Glutamatergic neuron (in vitro differentiated cells): ENCODE measurements around the gene PEX5L. TPM values are rescaled to one million over a fixed set of nuclear protein-coding genes. Genes with fewer than 3 reads are reported as not detected.
A peak's percentile ranks its signal among the peaks of the same experiment; 100 is the strongest.

ENCODE experiments used
- DNase-seq: peaks from one replicate; pipeline ENCODE4 v3.0.0; 2022
- H3K27ac Mint-ChIP-seq: one replicate; pipeline ENCODE4 v1.8.0; 2020; ENCODE audit warnings: mild to moderate bottlenecking, mixed read lengths, inconsistent platforms; ENCODE audit not compliant: unreplicated experiment
- H3K27me3 Mint-ChIP-seq: one replicate; pipeline ENCODE4 v1.8.0; 2020; ENCODE audit warnings: mild to moderate bottlenecking, moderate library complexity, mixed read lengths, inconsistent platforms; ENCODE audit not compliant: unreplicated experiment
- H3K36me3 Mint-ChIP-seq: one replicate; pipeline ENCODE4 v1.8.0; 2020; ENCODE audit warnings: mild to moderate bottlenecking, mixed read lengths, inconsistent platforms; ENCODE audit not compliant: unreplicated experiment
- H3K4me1 Mint-ChIP-seq: one replicate; pipeline ENCODE4 v1.8.0; 2020; ENCODE audit warnings: mild to moderate bottlenecking, low read depth, mixed read lengths, inconsistent platforms; ENCODE audit not compliant: unreplicated experiment
- H3K4me3 Mint-ChIP-seq: one replicate; pipeline ENCODE4 v1.8.0; 2020; ENCODE audit warnings: mild to moderate bottlenecking, mixed read lengths, inconsistent platforms; ENCODE audit not compliant: unreplicated experiment
- H3K9me3 Mint-ChIP-seq: one replicate; pipeline ENCODE4 v1.8.0; 2020; ENCODE audit warnings: mild to moderate bottlenecking, moderate library complexity, mixed read lengths, inconsistent platforms; ENCODE audit not compliant: unreplicated experiment
- total RNA-seq: library from RNA; stranded (reverse); fragmentation: NEBNext Ultra II Directional; extraction: Animal tissue kit (Norgen Biotek cat#: 25700); gene quantifications from one replicate; pipeline ENCODE4 v1.2.1, GENCODE V29; 2021; ENCODE audit not compliant: unreplicated experiment
- TF ChIP-seq, protein P1 (sequence below): fragments of 200-600 bp; sonication (generic); IDR thresholded peaks from one replicate; pipeline ENCODE4 v1.5.0; 2021; ENCODE audit not compliant: partially characterized antibody, unreplicated experiment

Gene PEX5L
- total RNA-seq, 1 donor from 2014 or later, result 41.0 TPM

GRCh38 chr3:179811321-179812095 lies 225.2 kb downstream of the PEX5L start:
- Mint-ChIP-seq H3K36me3 (peaks cover 15% of the 10 kb centered on the region), H3K27me3 (no peaks in the 10 kb centered on the region), H3K27ac (no peak overlapping the region), H3K9me3 (peaks cover 3% of the 10 kb centered on the region), H3K4me3 (no peak overlapping the region), H3K4me1 (peaks cover 5% of the 10 kb centered on the region)
- TF ChIP-seq, protein P1, sequence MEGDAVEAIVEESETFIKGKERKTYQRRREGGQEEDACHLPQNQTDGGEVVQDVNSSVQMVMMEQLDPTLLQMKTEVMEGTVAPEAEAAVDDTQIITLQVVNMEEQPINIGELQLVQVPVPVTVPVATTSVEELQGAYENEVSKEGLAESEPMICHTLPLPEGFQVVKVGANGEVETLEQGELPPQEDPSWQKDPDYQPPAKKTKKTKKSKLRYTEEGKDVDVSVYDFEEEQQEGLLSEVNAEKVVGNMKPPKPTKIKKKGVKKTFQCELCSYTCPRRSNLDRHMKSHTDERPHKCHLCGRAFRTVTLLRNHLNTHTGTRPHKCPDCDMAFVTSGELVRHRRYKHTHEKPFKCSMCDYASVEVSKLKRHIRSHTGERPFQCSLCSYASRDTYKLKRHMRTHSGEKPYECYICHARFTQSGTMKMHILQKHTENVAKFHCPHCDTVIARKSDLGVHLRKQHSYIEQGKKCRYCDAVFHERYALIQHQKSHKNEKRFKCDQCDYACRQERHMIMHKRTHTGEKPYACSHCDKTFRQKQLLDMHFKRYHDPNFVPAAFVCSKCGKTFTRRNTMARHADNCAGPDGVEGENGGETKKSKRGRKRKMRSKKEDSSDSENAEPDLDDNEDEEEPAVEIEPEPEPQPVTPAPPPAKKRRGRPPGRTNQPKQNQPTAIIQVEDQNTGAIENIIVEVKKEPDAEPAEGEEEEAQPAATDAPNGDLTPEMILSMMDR, result peak; percentile 63
- peak; percentile 47 for DNase-seq

GRCh38 chr3:179809639-179810038 lies 227.1 kb downstream of the PEX5L start:
- no peak for DNase-seq
- H3K27ac Mint-ChIP-seq, result no peak overlapping the region
- H3K27me3 Mint-ChIP-seq, result no peaks in the 10 kb centered on the region
- peaks cover 5% of the 10 kb centered on the region for H3K4me1 Mint-ChIP-seq
- TF ChIP-seq, protein P1, result no peak
- H3K4me3 Mint-ChIP-seq, result no peak overlapping the region
- peaks cover 15% of the 10 kb centered on the region for H3K36me3 Mint-ChIP-seq
- no peaks in the 10 kb centered on the region for H3K9me3 Mint-ChIP-seq

GRCh38 chr3:179807588-179807987 lies 229.1 kb downstream of the PEX5L start:
- no peak overlapping the region for H3K4me3 Mint-ChIP-seq
- no peak for DNase-seq
- H3K27ac Mint-ChIP-seq, result no peak overlapping the region
- TF ChIP-seq, protein P1, result no peak
- peaks cover 2% of the 10 kb centered on the region for H3K4me1 Mint-ChIP-seq
- H3K36me3 Mint-ChIP-seq, result peaks cover 15% of the 10 kb centered on the region
- H3K27me3 Mint-ChIP-seq, result no peaks in the 10 kb centered on the region
- no peaks in the 10 kb centered on the region for H3K9me3 Mint-ChIP-seq

DNA sequence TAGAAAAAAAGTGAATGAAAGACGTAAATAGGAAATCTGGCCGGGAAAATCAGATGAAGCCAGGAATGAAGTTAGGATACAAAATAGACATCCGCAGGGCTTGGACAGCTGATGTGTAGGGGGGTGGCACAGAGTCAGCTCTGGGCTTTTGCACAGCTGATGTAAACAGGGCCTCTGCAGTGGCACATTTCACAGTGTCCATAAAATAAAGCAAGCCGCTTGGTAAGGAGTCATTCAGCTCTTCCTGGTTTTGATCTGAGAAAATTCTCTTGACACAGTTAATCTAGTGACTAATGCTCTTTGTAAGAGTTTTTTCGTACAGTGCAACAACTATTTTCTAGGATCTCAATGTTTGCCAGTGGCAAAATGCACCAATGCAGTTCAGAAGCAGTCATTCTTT lies 230.6 kb downstream of the PEX5L start:
- DNase-seq, result no peak
- TF ChIP-seq, protein P1, result no peak
- Mint-ChIP-seq H3K36me3 (peaks cover 15% of the 10 kb centered on the region), H3K27me3 (no peaks in the 10 kb centered on the region), H3K4me3 (no peak overlapping the region), H3K9me3 (no peaks in the 10 kb centered on the region), H3K4me1 (no peaks in the 10 kb centered on the region), H3K27ac (no peak overlapping the region)

DNA sequence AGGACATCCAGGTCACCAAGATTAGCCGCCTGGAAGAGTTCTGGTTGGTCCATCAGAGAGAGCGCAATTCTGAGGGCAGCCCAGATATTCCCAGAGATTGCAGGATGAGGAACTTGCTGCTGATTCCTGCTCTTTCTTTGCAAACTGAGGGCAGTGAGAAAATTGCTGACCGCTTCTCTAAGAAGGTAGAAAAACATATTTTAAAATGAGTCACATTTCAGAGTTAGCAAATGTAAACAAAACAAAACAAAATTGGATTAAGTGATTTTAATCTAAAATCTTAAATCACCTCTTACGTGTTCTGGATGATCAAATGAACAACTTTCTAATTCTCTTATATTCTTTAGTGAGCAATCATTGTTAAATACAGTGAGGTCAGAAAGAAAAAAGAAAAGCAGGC lies 234.9 kb downstream of the PEX5L start:
- H3K36me3 Mint-ChIP-seq, result no peaks in the 10 kb centered on the region
- peaks cover 9% of the 10 kb centered on the region for H3K4me1 Mint-ChIP-seq
- TF ChIP-seq, protein P1, result no peak
- H3K9me3 Mint-ChIP-seq, result no peaks in the 10 kb centered on the region
- no peak overlapping the region for H3K27ac Mint-ChIP-seq
- no peak overlapping the region for H3K4me3 Mint-ChIP-seq
- DNase-seq, result no peak
- no peaks in the 10 kb centered on the region for H3K27me3 Mint-ChIP-seq
